Right lobe of liver (tissue), 6 donors: Measurements from ENCODE around the gene FGGY. TPM values are rescaled to one million over a fixed set of nuclear protein-coding genes. Genes with fewer than 3 reads are reported as not detected.
A peak's percentile ranks its signal among the peaks of the same experiment; 100 is the strongest.
"Not testable (repeated sequence)": the region's sequence is repeated elsewhere in the genome, so short reads cannot be mapped to it uniquely, and the experiment has no call there.

ENCODE experiments used
- ATAC-seq, 4 donors: fragments of 200-7000 bp; cut with Tn5 transposase; one replicate each; pipeline ENCODE4 v1.9.1; 2020; ENCODE audit warnings: mild to moderate bottlenecking in 4 of 4, moderate library complexity in 4 of 4
- DNase-seq, 3 donors: peaks; one replicate each; pipeline ENCODE4 v3.0.0-alpha.2; 2020
- H3K27ac ChIP-seq, 3 donors: fragments of 200-600 bp; one replicate each; pipeline ENCODE4 v1.8.0; 2022
- H3K27me3 ChIP-seq, 2 donors: fragments of 200-600 bp; one replicate each; pipeline ENCODE4 v1.8.0; 2022
- H3K36me3 ChIP-seq, 4 donors: fragments of 200-600 bp; sonication (generic) in 1 of 4; one replicate each; pipeline versions ENCODE4 v1.5.1 to v1.8.0; 2017 to 2022; ENCODE audit warnings: control low read depth in 1 of 4
- H3K4me1 ChIP-seq, 4 donors: fragments of 200-600 bp; sonication (generic) in 1 of 4; one replicate each; pipeline versions ENCODE4 v1.5.1 to v1.8.0; 2017 to 2022; ENCODE audit warnings: control low read depth in 1 of 4
- H3K4me3 ChIP-seq, 3 donors: fragments of 200-600 bp; one replicate each; pipeline ENCODE4 v1.8.0; 2022
- H3K9me3 ChIP-seq, 4 donors: fragments of 200-600 bp; sonication (generic) in 1 of 4; one replicate each; pipeline versions ENCODE4 v1.5.1 to v1.8.0; 2017 to 2022; ENCODE audit warnings: control low read depth in 1 of 4
- POLR2A ChIP-seq: fragments of 450-650 bp; IDR thresholded peaks from one replicate; pipeline ENCODE4 v1.6.1; 2017; ENCODE audit warnings: antibody characterized with exemption, mild to moderate bottlenecking
- WGBS: methylation state at CpG from one replicate; pipeline ENCODE4 v1.1.6; 2018; ENCODE audit warnings: low coverage, low lambda C conversion rate; ENCODE audit not compliant: insufficient coverage; ENCODE audit errors: missing lambda C conversion rate; 5-methylcytosine and 5-hydroxymethylcytosine counted together
- intact Hi-C, 2 donors: fragments of 100-400 bp; cut with DNase I; formaldehyde crosslinking; loops; one replicate each; pipeline versions ENCODE4 v1.11.2 to v1.14.1; 2022
- total RNA-seq, 6 experiments: library from RNA; depleted of rRNA in 2 of 6; stranded (reverse); fragments of >200 nt in 2 of 6; fragmentation: NEBNext Ultra II Directional in 3 of 6; extraction: Animal tissue kit (Norgen Biotek cat#: 25700) in 3 of 6; gene quantifications; one replicate each; pipeline versions ENCODE4 v1.1.0 to v1.2.4, GENCODE V29; 2016 to 2023
- TF ChIP-seq, protein P1 (sequence below), 4 donors: fragments of 200-600 bp in 3 of 4; fragments of 450-650 bp in 1 of 4; IDR thresholded peaks; one replicate each; pipeline versions ENCODE4 v1.5.1 to v1.8.0; 2016 to 2022; ENCODE audit warnings: antibody characterized with exemption in 4 of 4, mild to moderate bottlenecking in 2 of 4
- donor health status: DM: no; HTN: yes; CAD: no.
- donor health status: DM: no; HTN: no; CAD: no.
- donor health status: DM: no; HTN: no; CAD: no.
- donor health status: DM: no; HTN: yes; CAD: no.
- donor health status: DM: no; HTN: yes; CAD: no.

The FGGY gene
- total RNA-seq, 6 experiments from 2014 or later: 45.5 to 84.2 (median 58.7) TPM

GRCh38 chr1:59645893-59646292 is 349.0 kb downstream of the FGGY start:
- DNase-seq: no peak
- no peaks in the 10 kb centered on the region for H3K4me1 ChIP-seq
- no peak overlapping the region for H3K4me3 ChIP-seq
- ATAC-seq: peak in 1 of 4 donors; percentile 23
- no peaks in the 10 kb centered on the region for H3K9me3 ChIP-seq
- intact Hi-C loops: no loop called here
- no peaks in the 10 kb centered on the region for H3K27me3 ChIP-seq
- WGBS: 68% methylated on average over 2 of the region's 2 CpGs
- no peaks in the 10 kb centered on the region for H3K36me3 ChIP-seq
- TF ChIP-seq, protein P1, sequence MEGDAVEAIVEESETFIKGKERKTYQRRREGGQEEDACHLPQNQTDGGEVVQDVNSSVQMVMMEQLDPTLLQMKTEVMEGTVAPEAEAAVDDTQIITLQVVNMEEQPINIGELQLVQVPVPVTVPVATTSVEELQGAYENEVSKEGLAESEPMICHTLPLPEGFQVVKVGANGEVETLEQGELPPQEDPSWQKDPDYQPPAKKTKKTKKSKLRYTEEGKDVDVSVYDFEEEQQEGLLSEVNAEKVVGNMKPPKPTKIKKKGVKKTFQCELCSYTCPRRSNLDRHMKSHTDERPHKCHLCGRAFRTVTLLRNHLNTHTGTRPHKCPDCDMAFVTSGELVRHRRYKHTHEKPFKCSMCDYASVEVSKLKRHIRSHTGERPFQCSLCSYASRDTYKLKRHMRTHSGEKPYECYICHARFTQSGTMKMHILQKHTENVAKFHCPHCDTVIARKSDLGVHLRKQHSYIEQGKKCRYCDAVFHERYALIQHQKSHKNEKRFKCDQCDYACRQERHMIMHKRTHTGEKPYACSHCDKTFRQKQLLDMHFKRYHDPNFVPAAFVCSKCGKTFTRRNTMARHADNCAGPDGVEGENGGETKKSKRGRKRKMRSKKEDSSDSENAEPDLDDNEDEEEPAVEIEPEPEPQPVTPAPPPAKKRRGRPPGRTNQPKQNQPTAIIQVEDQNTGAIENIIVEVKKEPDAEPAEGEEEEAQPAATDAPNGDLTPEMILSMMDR (IDR thresholded peaks at IDR 0.05): no peak
- TF ChIP-seq POLR2A: no peak
- no peak overlapping the region for H3K27ac ChIP-seq

GRCh38 chr1:59653142-59653958 is 356.5 kb downstream of the FGGY start:
- H3K27ac ChIP-seq, intact Hi-C loops, H3K4me3 ChIP-seq, H3K27me3 ChIP-seq, H3K9me3 ChIP-seq, H3K4me1 ChIP-seq, ATAC-seq, H3K36me3 ChIP-seq, DNase-seq: not testable (repeated sequence)
- 91% methylated on average over 7 of the region's 30 CpGs for WGBS

DNA sequence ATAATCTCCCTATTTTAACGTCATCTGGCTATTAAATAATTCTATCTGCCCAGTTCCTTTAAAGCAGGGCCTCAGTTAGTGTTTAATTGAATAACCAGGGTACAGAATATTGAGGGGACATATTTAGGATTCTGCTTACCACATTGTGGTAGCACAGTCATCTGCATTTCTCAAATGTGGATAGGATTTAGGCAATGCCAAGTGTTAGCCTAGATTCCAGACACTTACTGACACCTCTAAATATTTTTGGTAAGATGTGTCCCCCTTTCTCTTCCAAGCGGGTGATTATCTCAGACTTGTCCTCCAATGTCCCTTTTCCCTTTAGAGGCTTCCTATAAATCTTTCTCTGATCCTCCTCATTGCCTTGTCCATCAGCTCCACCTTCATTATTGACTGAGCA is 357.1 kb downstream of the FGGY start:
- intact Hi-C loops: no loop called here
- H3K4me1 ChIP-seq: no peaks in the 10 kb centered on the region
- H3K27me3 ChIP-seq: no peaks in the 10 kb centered on the region
- H3K9me3 ChIP-seq: no peaks in the 10 kb centered on the region
- no peak for DNase-seq
- H3K27ac ChIP-seq: no peak overlapping the region
- no peak overlapping the region for H3K4me3 ChIP-seq
- H3K36me3 ChIP-seq: no peaks in the 10 kb centered on the region
- TF ChIP-seq, protein P1 (IDR thresholded peaks at IDR 0.05): no peak
- TF ChIP-seq POLR2A: no peak
- ATAC-seq: no peak
- 88% methylated on average over 2 of the region's 2 CpGs for WGBS

GRCh38 chr1:59657873-59658465 is 361.1 kb downstream of the FGGY start:
- H3K4me3 ChIP-seq: no peak overlapping the region
- H3K36me3 ChIP-seq: peaks cover 0 to 5% (median 2%) of the 10 kb centered on the region in 4 donors
- H3K27me3 ChIP-seq: no peaks in the 10 kb centered on the region
- intact Hi-C loops: no loop called here
- no peak overlapping the region for H3K27ac ChIP-seq
- TF ChIP-seq, protein P1 (IDR thresholded peaks at IDR 0.05): no peak
- TF ChIP-seq POLR2A: no peak
- ATAC-seq (peak in 1 of 4 donors; percentile 46), DNase-seq (no peak)
- H3K4me1 ChIP-seq: no peaks in the 10 kb centered on the region
- H3K9me3 ChIP-seq: no peaks in the 10 kb centered on the region
- WGBS: 88% methylated on average over 3 of the region's 3 CpGs

- whole genome bisulfite sequencing: 98% methylated on average over 6 of the region's 6 CpGs
- ATAC-seq (no peak), DNase-seq (no peak)
- Histone ChIP-seq H3K36me3 (peaks cover 0 to 14% (median 6%) of the 10 kb centered on the region in 4 donors), H3K4me1 (peaks cover 0 to 10% (median 0%) of the 10 kb centered on the region in 4 donors), H3K27ac (no peak overlapping the region), H3K9me3 (no peaks in the 10 kb centered on the region), H3K27me3 (no peaks in the 10 kb centered on the region), H3K4me3 (no peak overlapping the region)
- TF ChIP-seq POLR2A: no peak
- TF ChIP-seq, protein P1 (IDR thresholded peaks at IDR 0.05): no peak
- intact Hi-C loops: no loop called here
These were observed 367.3 kb downstream of the FGGY start for GRCh38 chr1:59664166-59664565.
